SJCRH30 (cell line): ENCODE measurements around the gene CDH2. TPM values are rescaled to one million over a fixed set of nuclear protein-coding genes. Genes with fewer than 3 reads are reported as not detected.

Source experiments
- DNase-seq, 2 experiments: peaks; one replicate each; pipeline ENCODE4 v3.0.0-alpha.2; 2015 to 2020
- H3K27ac ChIP-seq: fragments of 250-450 bp; sonication (Bioruptor Pico); 2 replicates; pipeline ENCODE4 v1.5.1; 2020; ENCODE audit warnings: mild to moderate bottlenecking, moderate library complexity
- H3K27me3 ChIP-seq: fragments of 250-450 bp; sonication (Bioruptor Pico); 2 replicates; pipeline ENCODE4 v1.5.1; 2020; ENCODE audit warnings: mild to moderate bottlenecking, moderate library complexity
- H3K36me3 ChIP-seq: fragments of 250-450 bp; sonication (Bioruptor Pico); 2 replicates; pipeline ENCODE4 v1.5.1; 2020; ENCODE audit warnings: mild to moderate bottlenecking, moderate library complexity
- H3K4me1 ChIP-seq: fragments of 250-450 bp; sonication (Bioruptor Pico); 2 replicates; pipeline ENCODE4 v1.5.1; 2020; ENCODE audit warnings: mild to moderate bottlenecking, moderate library complexity
- H3K4me3 ChIP-seq: fragments of 250-450 bp; sonication (Bioruptor Pico); 2 replicates; pipeline ENCODE4 v1.5.1; 2020; ENCODE audit warnings: mild to moderate bottlenecking, moderate library complexity
- H3K9me3 ChIP-seq: fragments of 250-450 bp; sonication (Bioruptor Pico); replicated peaks from 2 replicates; pipeline ENCODE4 v1.5.1; 2020; ENCODE audit warnings: mild to moderate bottlenecking, moderate library complexity
- total RNA-seq: library from RNA; depleted of rRNA; stranded (reverse); fragments of >200 nt; shearing (Covaris generic); gene quantifications from 2 replicates; pipeline ENCODE4 v1.2.3, GENCODE V29; 2014

The CDH2 gene
- total RNA-seq, 1 experiment from 2014 or later = 10.7 TPM

- Histone ChIP-seq H3K4me1 (no peaks in the 10 kb centered on the region), H3K27me3 (no peaks in the 10 kb centered on the region), H3K9me3 (no peaks in the 10 kb centered on the region), H3K36me3 (no peaks in the 10 kb centered on the region), H3K4me3 (peak overlapping the region; percentile 73), H3K27ac (no peak overlapping the region)
- DNase-seq = peak in 1 of 2 experiments; percentile 1
These were observed 307 bp downstream of the CDH2 start for GRCh38 chr18:28176698-28176947.

GRCh38 chr18:28175930-28176697, 816 bp downstream of the CDH2 start:
- Histone ChIP-seq H3K36me3 (no peaks in the 10 kb centered on the region), H3K9me3 (no peaks in the 10 kb centered on the region), H3K27ac (no peak overlapping the region), H3K27me3 (no peaks in the 10 kb centered on the region), H3K4me1 (no peaks in the 10 kb centered on the region), H3K4me3 (peak overlapping the region; percentile 73)
- peak; percentile 12 to 26 for DNase-seq

- Histone ChIP-seq H3K4me3 (peak overlapping the region; percentile 73), H3K27me3 (no peaks in the 10 kb centered on the region), H3K4me1 (no peaks in the 10 kb centered on the region), H3K9me3 (no peaks in the 10 kb centered on the region), H3K36me3 (no peaks in the 10 kb centered on the region), H3K27ac (no peak overlapping the region)
- DNase-seq = no peak
These were observed 1.6 kb downstream of the CDH2 start for GRCh38 chr18:28175150-28175929.

GRCh38 chr18:28174181-28174905, 2.6 kb downstream of the CDH2 start:
- no peak for DNase-seq
- H3K4me3 ChIP-seq = no peak overlapping the region
- H3K4me1 ChIP-seq = no peaks in the 10 kb centered on the region
- H3K9me3 ChIP-seq = no peaks in the 10 kb centered on the region
- H3K27ac ChIP-seq = no peak overlapping the region
- no peaks in the 10 kb centered on the region for H3K36me3 ChIP-seq
- H3K27me3 ChIP-seq = no peaks in the 10 kb centered on the region

GRCh38 chr18:28171837-28172236, 5.1 kb downstream of the CDH2 start:
- Histone ChIP-seq H3K4me1 (no peaks in the 10 kb centered on the region), H3K4me3 (no peak overlapping the region), H3K9me3 (no peaks in the 10 kb centered on the region), H3K36me3 (no peaks in the 10 kb centered on the region), H3K27ac (no peak overlapping the region), H3K27me3 (no peaks in the 10 kb centered on the region)
- no peak for DNase-seq

GRCh38 chr18:28168725-28169124, 8.2 kb downstream of the CDH2 start:
- DNase-seq = no peak
- Histone ChIP-seq H3K27ac (no peak overlapping the region), H3K4me1 (no peaks in the 10 kb centered on the region), H3K4me3 (no peak overlapping the region), H3K36me3 (no peaks in the 10 kb centered on the region), H3K27me3 (no peaks in the 10 kb centered on the region), H3K9me3 (no peaks in the 10 kb centered on the region)

- no peak for DNase-seq
- no peaks in the 10 kb centered on the region for H3K36me3 ChIP-seq
- H3K27ac ChIP-seq = no peak overlapping the region
- H3K4me1 ChIP-seq = no peaks in the 10 kb centered on the region
- no peak overlapping the region for H3K4me3 ChIP-seq
- no peaks in the 10 kb centered on the region for H3K9me3 ChIP-seq
- H3K27me3 ChIP-seq = no peaks in the 10 kb centered on the region
These were observed 9.0 kb downstream of the CDH2 start for GRCh38 chr18:28167835-28168349.

- Histone ChIP-seq H3K27me3 (no peaks in the 10 kb centered on the region), H3K4me1 (no peaks in the 10 kb centered on the region), H3K4me3 (no peak overlapping the region), H3K9me3 (no peaks in the 10 kb centered on the region), H3K27ac (no peak overlapping the region), H3K36me3 (no peaks in the 10 kb centered on the region)
- DNase-seq = no peak
These were observed 12.0 kb downstream of the CDH2 start for GRCh38 chr18:28164771-28165483.

GRCh38 chr18:28163201-28163775, 13.6 kb downstream of the CDH2 start:
- Histone ChIP-seq H3K4me3 (no peak overlapping the region), H3K36me3 (no peaks in the 10 kb centered on the region), H3K4me1 (no peaks in the 10 kb centered on the region), H3K27me3 (no peaks in the 10 kb centered on the region), H3K9me3 (no peaks in the 10 kb centered on the region), H3K27ac (no peak overlapping the region)
- DNase-seq = no peak

- H3K27ac ChIP-seq = no peak overlapping the region
- H3K4me1 ChIP-seq = no peaks in the 10 kb centered on the region
- H3K36me3 ChIP-seq = no peaks in the 10 kb centered on the region
- H3K27me3 ChIP-seq = no peaks in the 10 kb centered on the region
- no peak for DNase-seq
- no peak overlapping the region for H3K4me3 ChIP-seq
- H3K9me3 ChIP-seq = no peaks in the 10 kb centered on the region
These were observed 15.0 kb downstream of the CDH2 start for GRCh38 chr18:28161608-28162599.

GRCh38 chr18:28159055-28159454, 17.9 kb downstream of the CDH2 start:
- Histone ChIP-seq H3K36me3 (no peaks in the 10 kb centered on the region), H3K27ac (no peak overlapping the region), H3K4me3 (no peak overlapping the region), H3K27me3 (no peaks in the 10 kb centered on the region), H3K9me3 (no peaks in the 10 kb centered on the region), H3K4me1 (no peaks in the 10 kb centered on the region)
- DNase-seq = no peak

- H3K4me1 ChIP-seq = no peaks in the 10 kb centered on the region
- no peak overlapping the region for H3K4me3 ChIP-seq
- H3K27me3 ChIP-seq = no peaks in the 10 kb centered on the region
- H3K27ac ChIP-seq = no peak overlapping the region
- no peaks in the 10 kb centered on the region for H3K9me3 ChIP-seq
- no peaks in the 10 kb centered on the region for H3K36me3 ChIP-seq
- DNase-seq = no peak
These were observed 18.8 kb downstream of the CDH2 start for GRCh38 chr18:28158083-28158581.

- no peak for DNase-seq
- Histone ChIP-seq H3K27me3 (no peaks in the 10 kb centered on the region), H3K9me3 (no peaks in the 10 kb centered on the region), H3K4me1 (no peaks in the 10 kb centered on the region), H3K4me3 (no peak overlapping the region), H3K36me3 (no peaks in the 10 kb centered on the region), H3K27ac (no peak overlapping the region)
These were observed 23.4 kb downstream of the CDH2 start for GRCh38 chr18:28153485-28154065.
